B cell (primary cell): ENCODE results near the gene AP4M1. TPM values are rescaled to one million over a fixed set of nuclear protein-coding genes. Genes with fewer than 3 reads are reported as not detected.

ENCODE experiments used
- ATAC-seq: fragments of 200-7000 bp; cut with Tn5 transposase; one replicate; pipeline ENCODE4 v1.10.0; 2021; ENCODE audit warnings: low read depth, mild to moderate bottlenecking, moderate number of reproducible peaks, moderate library complexity
- CTCF ChIA-PET: fragments of 350-600 bp; sonication (Branson Sonifier 250); formaldehyde crosslinking; loops from one replicate; lab custom pipeline; 2021; ENCODE audit warnings: antibody characterized with exemption, inconsistent platforms; lab: Charles Lee
- POLR2A ChIA-PET: fragments of 350-600 bp; sonication (Branson Sonifier 250); formaldehyde crosslinking; loops from one replicate; lab custom pipeline; 2021; ENCODE audit warnings: antibody characterized with exemption; lab: Charles Lee
- DNase-seq: peaks from one replicate; pipeline ENCODE4 v3.0.0; 2013
- H2AFZ ChIP-seq: 2 replicates; pipeline ENCODE4 v1.6.1; 2012; ENCODE audit warnings: mild to moderate bottlenecking, low read depth, low read length; ENCODE audit not compliant: insufficient read depth, poor library complexity, severe bottlenecking
- H3K27ac ChIP-seq, 2 donors: 1 replicate in 1 of 2; 2 replicates in 1 of 2; pipeline ENCODE4 v1.5.1; 2012 to 2013; ENCODE audit warnings: low read length in 2 of 2, mild to moderate bottlenecking in 2 of 2, moderate library complexity in 1 of 2
- H3K27me3 ChIP-seq, 4 experiments: fragments of 200-600 bp in 1 of 4; sonication (generic) in 1 of 4; replicated peaks in 1 of 4; 1 replicate in 2 of 4; 2 replicates in 2 of 4; pipeline versions ENCODE4 v1.6.1 to v1.7.0; 2013 to 2016; ENCODE audit warnings: low read length in 3 of 4, mild to moderate bottlenecking in 2 of 4, mixed read lengths in 1 of 4, moderate library complexity in 1 of 4; ENCODE audit not compliant: insufficient read depth in 4 of 4, control insufficient read depth in 3 of 4; ENCODE audit errors: control extremely low read depth in 1 of 4
- H3K36me3 ChIP-seq, 2 experiments: replicated peaks in 1 of 2; 1 replicate in 1 of 2; 2 replicates in 1 of 2; pipeline versions ENCODE4 v1.6.1 to v1.7.1; 2013; ENCODE audit warnings: low read length in 1 of 2; ENCODE audit not compliant: insufficient read depth in 2 of 2, control insufficient read depth in 1 of 2; ENCODE audit errors: control extremely low read depth in 1 of 2, extremely low read depth in 1 of 2
- H3K4me1 ChIP-seq, 2 donors: fragments of 200-600 bp in 1 of 2; sonication (generic) in 1 of 2; 1 replicate in 1 of 2; 2 replicates in 1 of 2; pipeline versions ENCODE4 v1.5.1 to v1.6.1; 2013 to 2017; ENCODE audit warnings: low read length in 2 of 2; ENCODE audit not compliant: control insufficient read depth in 2 of 2, insufficient read depth in 2 of 2
- H3K4me2 ChIP-seq: replicated peaks from 2 replicates; pipeline ENCODE3; 2012; ENCODE audit warnings: mild to moderate bottlenecking, low read depth, low read length; ENCODE audit not compliant: poor library complexity, severe bottlenecking
- H3K4me3 ChIP-seq, 5 experiments: fragments of 200-600 bp in 1 of 5; sonication (generic) in 1 of 5; 1 replicate in 3 of 5; 2 replicates in 2 of 5; pipeline versions ENCODE4 v1.5.1 to v1.7.0; 2011 to 2016; ENCODE audit warnings: low read length in 4 of 5, mild to moderate bottlenecking in 4 of 5, low read depth in 2 of 5, control low read depth in 1 of 5, moderate library complexity in 1 of 5; ENCODE audit not compliant: insufficient read depth in 1 of 5; ENCODE audit errors: control extremely low read depth in 1 of 5, extremely low read depth in 1 of 5
- H3K79me2 ChIP-seq: fragments of 200-600 bp; sonication (generic); one replicate; pipeline ENCODE4 v1.6.0; 2016; ENCODE audit warnings: low read length; ENCODE audit not compliant: control insufficient read depth, insufficient read depth
- H3K9ac ChIP-seq: fragments of 200-600 bp; sonication (generic); 2 replicates; pipeline ENCODE4 v1.6.1; 2017; ENCODE audit warnings: mild to moderate bottlenecking, low read length, moderate library complexity
- H3K9me3 ChIP-seq, 3 donors: one replicate each; pipeline versions ENCODE4 v1.6.1 to v1.7.1; 2013; ENCODE audit warnings: low read length in 2 of 3; ENCODE audit not compliant: control insufficient read depth in 2 of 3, insufficient read depth in 1 of 3; ENCODE audit errors: control extremely low read depth in 1 of 3
- H4K20me1 ChIP-seq: 2 replicates; pipeline ENCODE4 v1.6.0; 2012; ENCODE audit warnings: mild to moderate bottlenecking, low read length; ENCODE audit not compliant: insufficient read depth, control insufficient read depth, poor library complexity, severe bottlenecking
- H3K27ac Mint-ChIP-seq: one replicate; pipeline ENCODE4 v1.8.0; 2021; ENCODE audit warnings: mixed read lengths
- H3K27me3 Mint-ChIP-seq: one replicate; pipeline ENCODE4 v1.8.0; 2021; ENCODE audit warnings: mixed read lengths
- H3K4me1 Mint-ChIP-seq: one replicate; pipeline ENCODE4 v1.8.0; 2021; ENCODE audit warnings: mixed read lengths
- H3K4me3 Mint-ChIP-seq: one replicate; pipeline ENCODE4 v1.8.0; 2021; ENCODE audit warnings: mixed read lengths
- H3K9me3 Mint-ChIP-seq: one replicate; pipeline ENCODE4 v1.8.0; 2022; ENCODE audit warnings: mixed read lengths; ENCODE audit not compliant: insufficient read depth
- CTCF ChIP-seq: fragments of 200-600 bp; IDR thresholded peaks from one replicate; pipeline ENCODE4 v1.8.0; 2022; ENCODE audit warnings: antibody characterized with exemption, mild to moderate bottlenecking
- EZH2 ChIP-seq: IDR thresholded peaks from 2 replicates; pipeline ENCODE4 v1.6.1; 2012; ENCODE audit warnings: borderline replicate concordance, low read depth, mild to moderate bottlenecking, moderate library complexity, low read length; ENCODE audit not compliant: insufficient read depth, poor library complexity, severe bottlenecking
- WGBS: methylation state at CpG from one replicate; pipeline ENCODE4 v1.1.5; 2013; ENCODE audit warnings: missing lambda C conversion rate; ENCODE audit not compliant: insufficient coverage; 5-methylcytosine and 5-hydroxymethylcytosine counted together
- intact Hi-C: fragments of 100-400 bp; cut with micrococcal nuclease; formaldehyde crosslinking; loops from one replicate; pipeline ENCODE4 v1.10.0; 2022
- polyA plus RNA-seq: library from polyadenylated mRNA; depleted of rRNA; stranded (reverse); fragments of >200 nt; gene quantifications from 2 replicates; pipeline ENCODE4 v1.2.3, GENCODE V29; 2012
- total RNA-seq, 2 donors: library from RNA; stranded (reverse); fragments of 120-200 nt in 1 of 2; gene quantifications; 1 replicate in 1 of 2; 2 replicates in 1 of 2; pipeline versions ENCODE4 v1.2.3 to v1.2.4, GENCODE V29; 2013 to 2022

AP4M1 gene
- total and polyA plus RNA-seq, 2 donors (not counting 1 experiment from before 2014, with no cell fraction given), result 9.0 to 17.6 TPM

DNA sequence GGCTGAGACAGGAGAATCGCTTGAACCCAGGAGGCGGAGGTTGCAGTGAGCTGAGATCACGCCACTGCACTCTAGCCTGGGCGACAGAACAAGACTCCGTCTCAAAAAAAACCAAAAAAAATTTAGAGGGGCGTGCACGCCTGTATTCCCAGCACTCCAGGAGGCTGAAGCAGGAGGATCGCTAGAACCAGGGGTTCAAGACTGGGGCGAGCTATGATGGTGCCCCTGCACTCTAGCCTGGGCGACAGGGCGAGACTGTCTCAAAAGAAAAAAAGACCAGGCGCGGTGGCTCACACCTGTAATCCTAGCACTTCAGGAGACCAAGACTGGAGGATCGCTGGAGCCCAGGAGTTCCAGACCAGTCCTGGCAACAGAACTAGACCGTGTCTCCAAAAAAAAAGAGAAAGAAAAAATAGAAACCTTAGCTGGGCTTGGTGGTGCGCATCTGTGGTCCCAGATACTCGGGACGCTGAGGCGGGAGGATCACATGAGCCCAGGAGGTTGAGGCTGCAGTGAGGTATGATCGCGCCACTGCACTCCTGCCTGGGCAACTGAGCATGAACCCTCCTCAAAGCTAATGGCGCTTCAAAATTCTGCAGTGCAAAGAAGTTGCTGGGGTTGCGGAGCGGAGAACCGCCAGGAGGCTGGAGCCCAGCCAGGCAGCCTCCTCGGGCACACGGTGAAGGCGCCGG, 24.9 kb downstream of the AP4M1 start:
- POLR2A ChIA-PET, result interaction anchor here (0.7 to 2.6 kb wide), 3 partner anchors 25 to 303 kb away, joined by 3 to 37 read pairs (median 7); partner anchors contain the start of genes AP4M1 and MCM7

DNA sequence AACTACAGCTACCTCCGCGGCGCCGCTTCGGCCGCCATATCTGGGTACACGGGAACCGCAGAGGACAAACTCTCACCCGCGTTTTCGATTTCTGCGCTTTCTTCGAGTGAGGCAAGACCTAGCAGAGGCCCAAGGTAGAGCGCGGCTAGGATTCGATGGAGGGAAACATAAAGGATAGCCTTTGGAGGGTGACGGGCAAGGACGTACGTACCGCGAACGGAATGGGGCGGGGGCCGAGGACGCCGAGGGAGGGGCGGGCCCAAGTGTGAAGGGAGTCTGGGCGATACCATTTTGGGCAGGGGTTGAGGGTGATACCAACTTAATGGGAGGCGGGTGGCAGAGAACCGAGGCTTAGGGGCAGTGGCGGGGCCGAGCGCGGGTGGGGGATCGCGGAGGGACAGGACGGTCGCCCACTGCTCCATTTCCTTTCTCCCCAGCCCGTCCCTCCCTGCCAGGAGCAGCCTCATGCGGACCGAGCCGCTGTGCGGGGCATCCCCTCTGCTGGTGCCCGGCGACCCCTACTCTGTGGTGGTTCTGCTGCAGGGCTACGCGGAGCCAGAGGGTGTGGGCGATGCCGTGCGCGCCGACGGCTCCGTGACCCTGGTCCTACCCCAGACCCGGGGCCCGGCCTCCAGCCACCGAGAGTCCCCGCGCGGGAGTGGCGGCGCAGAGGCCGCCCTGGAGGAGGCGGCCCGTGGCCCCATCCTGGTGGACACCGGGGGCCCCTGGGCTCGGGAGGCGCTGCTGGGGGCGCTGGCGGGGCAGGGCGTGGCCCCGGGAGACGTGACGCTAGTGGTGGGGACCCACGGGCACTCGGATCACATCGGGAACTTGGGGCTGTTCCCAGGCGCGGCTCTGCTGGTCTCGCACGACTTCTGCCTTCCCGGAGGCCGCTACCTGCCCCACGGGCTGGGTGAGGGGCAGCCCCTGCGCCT, 25.8 kb downstream of the AP4M1 start, which contains the start of gene MBLAC1:
Gene MBLAC1, plus strand, starts transcription at position 37 of the 935 bp plus-strand sequence. Its CDS starts 429 bp downstream, at position 466.
- WGBS, result under 1% methylated on average over 85 of the region's 85 CpGs
- H3K4me3 Mint-ChIP-seq, result peak within 1 kb of the TSS; percentile 100
- H3K4me3 ChIP-seq, result peak within 1 kb of the TSS; percentile 54 to 84 (median 78)

More for the DNA sequence above, 24.9 kb downstream of the AP4M1 start:
- Histone ChIP-seq H3K4me2 (peak overlapping the region; percentile 100), H2AFZ (peak overlapping the region; percentile 99), H3K36me3 (no peaks in the 10 kb centered on the region), H4K20me1 (no peaks in the 10 kb centered on the region), H3K4me1 (peaks cover 20 to 36% of the 10 kb centered on the region in 2 donors), H3K9me3 (no peaks in the 10 kb centered on the region), H3K9ac (peak overlapping the region; percentile 91), H3K79me2 (peaks cover 23% of the 10 kb centered on the region), H3K27ac (peak overlapping the region; percentile 83 to 95), H3K4me3 (peak overlapping the region; percentile 54 to 84 (median 78)), H3K27me3 (no peaks in the 10 kb centered on the region)
- Mint-ChIP-seq H3K27me3 (no peaks in the 10 kb centered on the region), H3K4me3 (peak overlapping the region; percentile 100), H3K27ac (peak overlapping the region; percentile 100), H3K9me3 (no peaks in the 10 kb centered on the region), H3K4me1 (peaks cover 34% of the 10 kb centered on the region)
- no peak for TF ChIP-seq EZH2
- ATAC-seq (no peak), DNase-seq (no peak)
- 19% methylated on average over 29 of the region's 29 CpGs for WGBS
- intact Hi-C loops, result loop anchor here (1.0 kb wide), 1 partner anchor 32 kb away; the partner anchor contains the start of gene TRAPPC14
- CTCF ChIA-PET, result interaction anchor here (0.6 to 2.9 kb wide), 5 partner anchors 16 to 281 kb away, joined by 3 to 25 read pairs (median 6); partner anchors contain the start of genes AP4M1 and MCM7

More for the DNA sequence above, 25.8 kb downstream of the AP4M1 start, which contains the start of gene MBLAC1:
- H3K9me3 ChIP-seq, result no peaks in the 10 kb centered on the region
- no peaks in the 10 kb centered on the region for H3K27me3 Mint-ChIP-seq
- peak; percentile 83 for ATAC-seq
- ChIA-PET POLR2A (interaction anchor here (0.7 to 2.6 kb wide), 3 partner anchors 26 to 302 kb away, joined by 3 to 37 read pairs (median 7); partner anchors contain the start of genes AP4M1 and MCM7), CTCF (interaction anchor here (0.6 to 6.6 kb wide), 6 partner anchors 15 to 281 kb away, joined by 3 to 43 read pairs (median 10); partner anchors contain the start of genes AP4M1 and MCM7)
- peak; percentile 97 for DNase-seq
- peaks cover 31% of the 10 kb centered on the region for H3K4me1 Mint-ChIP-seq
- H2AFZ ChIP-seq, result peak within 1 kb of the TSS; percentile 99
- no peaks in the 10 kb centered on the region for H4K20me1 ChIP-seq
- peak within 1 kb of the TSS; percentile 100 for H3K4me2 ChIP-seq
- TF ChIP-seq CTCF (no peak), EZH2 (no peak)
- H3K9ac ChIP-seq, result peak within 1 kb of the TSS; percentile 91
- H3K79me2 ChIP-seq, result peaks cover 19% of the 10 kb centered on the region
- peak within 1 kb of the TSS; percentile 83 to 95 for H3K27ac ChIP-seq
- no peaks in the 10 kb centered on the region for H3K36me3 ChIP-seq
- H3K27me3 ChIP-seq, result no peaks in the 10 kb centered on the region
- peaks cover 20 to 36% of the 10 kb centered on the region in 2 donors for H3K4me1 ChIP-seq
- H3K27ac Mint-ChIP-seq, result peak within 1 kb of the TSS; percentile 100
- no peaks in the 10 kb centered on the region for H3K9me3 Mint-ChIP-seq
- intact Hi-C loops, result loop anchor here (1.0 kb wide), 7 partner anchors 8 to 301 kb away; partner anchors contain the start of genes AP4M1, CNPY4, LAMTOR4 and MCM7
